Mammary epithelial cell (primary cell): ENCODE measurements around the gene KDM1B.

Experiments
- CTCF ChIP-seq, 2 donors: IDR thresholded peaks in 1 of 2; conservative IDR thresholded peaks in 1 of 2; 2 replicates each; pipeline ENCODE4 v1.5.1; 2011 to 2012; ENCODE audit warnings: inconsistent platforms in 2 of 2, low read length in 2 of 2, mild to moderate bottlenecking in 2 of 2, control low read depth in 1 of 2, low read depth in 1 of 2; ENCODE audit not compliant: insufficient read depth in 1 of 2; ENCODE audit errors: extremely low read depth in 1 of 2
- EZH2 ChIP-seq: IDR thresholded peaks from 2 replicates; pipeline ENCODE4 v1.6.1; 2012; ENCODE audit warnings: low read length, inconsistent platforms, borderline replicate concordance

- TF ChIP-seq CTCF (conservative IDR thresholded peaks at IDR 0.05 in 1 of 2, IDR thresholded peaks at IDR 0.05 in 1 of 2; ENCODE audit: extremely low read depth in 1 of 2, insufficient read depth in 1 of 2, low read depth in 1 of 2, low read length in 2 of 2) (no peak), EZH2 (no peak)
Observed at GRCh38 chr6:18245079-18245478, 89.9 kb downstream of the KDM1B start.
